ENCODE data around the gene TRAF4.

- no peak for TF ChIP-seq GATA2 (IDR thresholded peaks at IDR 0.05; ENCODE audit: insufficient read depth, insufficient read length, low read depth, low read length)
- TF ChIP-seq CTCF (IDR thresholded peaks at IDR 0.05; ENCODE audit: extremely low read depth in 1 of 2, insufficient read depth in 1 of 2, low read depth in 1 of 2, low read length in 2 of 2), result no peak
- TF ChIP-seq POLR2AphosphoS5 (IDR thresholded peaks at IDR 0.05; ENCODE audit: insufficient read depth, low read depth, low read length), result peak; percentile 60
- no peak for TF ChIP-seq JUN (IDR thresholded peaks at IDR 0.05; ENCODE audit: borderline replicate concordance, insufficient read depth, insufficient read length, low read depth)
- no peak for TF ChIP-seq MAX (IDR thresholded peaks at IDR 0.05; ENCODE audit: insufficient read depth, insufficient read length)
- TF ChIP-seq POLR2A (IDR thresholded peaks at IDR 0.05; ENCODE audit: low read depth, low read length), result peak; percentile 17
- TF ChIP-seq MYC (IDR thresholded peaks at IDR 0.05; ENCODE audit: low read depth, low read length), result no peak
- TF ChIP-seq EZH2 (IDR thresholded peaks at IDR 0.05; ENCODE audit: borderline replicate concordance, low read depth, low read length, severe bottlenecking), result no peak
- no peak for TF ChIP-seq FOS (IDR thresholded peaks at IDR 0.05; ENCODE audit: borderline replicate concordance, insufficient read depth, low read length)
Measured at GRCh38 chr17:28725166-28725659, 18.6 kb upstream of the TRAF4 start.

Measured in endothelial cell of umbilical vein (primary cell).